ENCODE data around the gene CWC22. TPM values are rescaled to one million over a fixed set of nuclear protein-coding genes. Genes with fewer than 3 reads are reported as not detected.

Gene CWC22
- total and polyA plus RNA-seq, 2 donors (not counting 3 experiments of a cell fraction or from before 2014, with no cell fraction given): 1.8 to 15.7 TPM

DNA sequence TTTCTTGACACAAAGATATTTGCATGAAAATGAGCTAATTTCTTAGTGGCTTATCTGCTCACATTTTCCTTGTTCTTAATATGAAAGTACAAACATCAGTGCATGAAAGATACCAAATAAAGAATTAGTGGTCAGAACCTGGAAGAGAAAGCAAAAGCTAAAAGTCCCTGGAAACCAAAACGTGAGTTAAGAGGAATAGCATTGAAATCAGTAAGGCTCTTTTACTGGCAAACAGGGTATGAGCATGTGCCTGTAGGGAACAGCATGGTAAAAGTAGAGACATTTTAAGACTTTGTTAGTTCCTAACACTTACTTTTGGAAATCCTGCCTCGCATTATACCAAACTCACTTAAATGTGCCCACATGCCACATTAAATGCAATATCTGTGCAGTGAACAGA lies 31.9 kb upstream of the CWC22 start:
- ChIA-PET POLR2A (no interaction called here), CTCF (no interaction called here)
- peaks cover 0 to 3% of the 10 kb centered on the region in 2 experiments for H3K27me3 ChIP-seq (ENCODE audit: control insufficient read depth in 2 of 2, insufficient read depth in 2 of 2, low read length in 2 of 2)
- DNase-seq (ENCODE audit: low read depth, low spot score): no peak
- no peak overlapping the region for H3K9ac ChIP-seq (replicated peaks; ENCODE audit: extremely low read depth, insufficient read depth, low read length)
- dilution Hi-C loops (cut with MboI; ENCODE audit: extremely low pct_ligation_motif_present, low sequenced_read_pairs): no loop called here
- no peak for FAIRE-seq
- H2AFZ ChIP-seq (ENCODE audit: low read depth, low read length): no peak overlapping the region
- H3K4me3 ChIP-seq (replicated peaks in 1 of 3; ENCODE audit: insufficient read depth in 1 of 3, low read depth in 1 of 3, low read length in 3 of 3): no peak overlapping the region
- intact Hi-C loops (cut with micrococcal nuclease): no loop called here
- TF ChIP-seq FOS (IDR thresholded peaks at IDR 0.05; ENCODE audit: borderline replicate concordance, insufficient read depth, low read length): no peak
- no peak for TF ChIP-seq MYC (IDR thresholded peaks at IDR 0.05; ENCODE audit: low read depth, low read length)
- no peak for TF ChIP-seq GATA2 (IDR thresholded peaks at IDR 0.05; ENCODE audit: insufficient read depth, insufficient read length, low read depth, low read length)
- TF ChIP-seq CTCF (IDR thresholded peaks at IDR 0.05; ENCODE audit: extremely low read depth in 1 of 2, insufficient read depth in 1 of 2, low read depth in 1 of 2, low read length in 2 of 2): no peak
- no TSS peak for BruUV-seq (replicated peaks)
- H3K9me3 ChIP-seq (replicated peaks; ENCODE audit: control insufficient read depth, insufficient read depth, low read length): no peaks in the 10 kb centered on the region
- H3K4me2 ChIP-seq (ENCODE audit: insufficient read depth, low read length): no peak overlapping the region
- H4K20me1 ChIP-seq (replicated peaks; ENCODE audit: control insufficient read depth, extremely low read depth, insufficient read depth, low read length): no peaks in the 10 kb centered on the region
- H3K36me3 ChIP-seq (ENCODE audit: control insufficient read depth in 2 of 2, extremely low read depth in 1 of 2, insufficient read depth in 2 of 2, low read length in 2 of 2): no peaks in the 10 kb centered on the region
- H3K4me1 ChIP-seq (ENCODE audit: control insufficient read depth, extremely low read depth, insufficient read depth, low read length): no peaks in the 10 kb centered on the region
- H3K9me1 ChIP-seq (replicated peaks; ENCODE audit: control insufficient read depth, extremely low read depth, insufficient read depth, low read length): no peaks in the 10 kb centered on the region
- H3K27ac ChIP-seq (ENCODE audit: insufficient read depth, low read depth, low read length): no peak overlapping the region
- no peaks in the 10 kb centered on the region for H3K79me2 ChIP-seq (ENCODE audit: control insufficient read depth, insufficient read depth, low read length)

GRCh38 chr2:180033993-180034894 lies 27.1 kb upstream of the CWC22 start:
- H3K4me3 ChIP-seq (replicated peaks in 1 of 3; ENCODE audit: insufficient read depth in 1 of 3, low read depth in 1 of 3, low read length in 3 of 3): no peak overlapping the region
- no peak overlapping the region for H3K4me2 ChIP-seq (ENCODE audit: insufficient read depth, low read length)
- no peaks in the 10 kb centered on the region for H4K20me1 ChIP-seq (replicated peaks; ENCODE audit: control insufficient read depth, extremely low read depth, insufficient read depth, low read length)
- H3K9me3 ChIP-seq (replicated peaks; ENCODE audit: control insufficient read depth, insufficient read depth, low read length): no peaks in the 10 kb centered on the region
- no peak overlapping the region for H3K9ac ChIP-seq (replicated peaks; ENCODE audit: extremely low read depth, insufficient read depth, low read length)
- no peaks in the 10 kb centered on the region for H3K79me2 ChIP-seq (ENCODE audit: control insufficient read depth, insufficient read depth, low read length)
- dilution Hi-C loops (cut with MboI; ENCODE audit: extremely low pct_ligation_motif_present, low sequenced_read_pairs) (no loop called here), intact Hi-C loops (cut with micrococcal nuclease) (no loop called here)
- H2AFZ ChIP-seq (ENCODE audit: low read depth, low read length): no peak overlapping the region
- peaks cover 1 to 3% of the 10 kb centered on the region in 2 experiments for H3K27me3 ChIP-seq (ENCODE audit: control insufficient read depth in 2 of 2, insufficient read depth in 2 of 2, low read length in 2 of 2)
- TF ChIP-seq, protein P1, sequence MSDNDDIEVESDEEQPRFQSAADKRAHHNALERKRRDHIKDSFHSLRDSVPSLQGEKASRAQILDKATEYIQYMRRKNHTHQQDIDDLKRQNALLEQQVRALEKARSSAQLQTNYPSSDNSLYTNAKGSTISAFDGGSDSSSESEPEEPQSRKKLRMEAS (IDR thresholded peaks at IDR 0.05; ENCODE audit: insufficient read depth, insufficient read length): no peak
- TF ChIP-seq CTCF (IDR thresholded peaks at IDR 0.05; ENCODE audit: extremely low read depth in 1 of 2, insufficient read depth in 1 of 2, low read depth in 1 of 2, low read length in 2 of 2) (no peak), EZH2 (IDR thresholded peaks at IDR 0.05; ENCODE audit: borderline replicate concordance, low read depth, low read length, severe bottlenecking) (no peak), GATA2 (IDR thresholded peaks at IDR 0.05; ENCODE audit: insufficient read depth, insufficient read length, low read depth, low read length) (no peak), FOS (IDR thresholded peaks at IDR 0.05; ENCODE audit: borderline replicate concordance, insufficient read depth, low read length) (no peak), JUN (IDR thresholded peaks at IDR 0.05; ENCODE audit: borderline replicate concordance, insufficient read depth, insufficient read length, low read depth) (no peak), POLR2AphosphoS5 (IDR thresholded peaks at IDR 0.05; ENCODE audit: insufficient read depth, low read depth, low read length) (no peak), POLR2A (IDR thresholded peaks at IDR 0.05; ENCODE audit: low read depth, low read length) (no peak), MYC (IDR thresholded peaks at IDR 0.05; ENCODE audit: low read depth, low read length) (no peak)
- no peak for FAIRE-seq
- H3K27ac ChIP-seq (ENCODE audit: insufficient read depth, low read depth, low read length): no peak overlapping the region
- no TSS peak for BruUV-seq (replicated peaks)
- no peak for DNase-seq (ENCODE audit: low read depth, low spot score)
- no peaks in the 10 kb centered on the region for H3K4me1 ChIP-seq (ENCODE audit: control insufficient read depth, extremely low read depth, insufficient read depth, low read length)
- no peaks in the 10 kb centered on the region for H3K9me1 ChIP-seq (replicated peaks; ENCODE audit: control insufficient read depth, extremely low read depth, insufficient read depth, low read length)
- ChIA-PET POLR2A (no interaction called here), CTCF (no interaction called here)
- H3K36me3 ChIP-seq (ENCODE audit: control insufficient read depth in 2 of 2, extremely low read depth in 1 of 2, insufficient read depth in 2 of 2, low read length in 2 of 2): no peaks in the 10 kb centered on the region
